SK-N-SH (cell line): Measurements from ENCODE around the gene GRM2. TPM values are rescaled to one million over a fixed set of nuclear protein-coding genes. Genes with fewer than 3 reads are reported as not detected.

ENCODE experiments used
- CTCF ChIA-PET: fragments of 300-600, 350-600 bp; formaldehyde crosslinking; extraction: SDS; loops from one replicate; lab custom pipeline; 2021; lab: Yijun Ruan, JAX
- POLR2A ChIA-PET: fragments of 350-600 bp; sonication (Branson Sonifier 250); formaldehyde crosslinking; extraction: SDS; loops from one replicate; lab custom pipeline; 2020; ENCODE audit warnings: antibody characterized with exemption, inconsistent platforms; lab: Yijun Ruan, JAX
- DNase-seq: peaks from one replicate; pipeline ENCODE4 v3.0.0; 2012
- H2AFZ ChIP-seq: fragments of 200-600 bp; sonication (generic); 2 replicates; pipeline ENCODE4 v1.8.1; 2016; ENCODE audit warnings: antibody characterized with exemption, mild to moderate bottlenecking, low read depth
- H3F3A ChIP-seq: fragments of 200-600 bp; sonication (generic); replicated peaks from 2 replicates; pipeline ENCODE3; 2016; ENCODE audit warnings: antibody characterized with exemption, mild to moderate bottlenecking; ENCODE audit not compliant: insufficient read depth
- H3K27ac ChIP-seq, 2 experiments: fragments of 200-500 bp in 1 of 2; fragments of 200-600 bp in 1 of 2; sonication (Bioruptor generic) in 1 of 2; sonication (generic), shearing (Covaris generic) in 1 of 2; 2 replicates each; pipeline versions ENCODE4 v1.5.1 to v1.6.1; 2014 to 2016; ENCODE audit warnings: low read depth in 2 of 2, inconsistent platforms in 1 of 2, low read length in 1 of 2, mild to moderate bottlenecking in 1 of 2, mixed read lengths in 1 of 2
- H3K27me3 ChIP-seq: fragments of 200-600 bp; sonication (generic), shearing (Covaris generic); 2 replicates; pipeline ENCODE4 v1.6.1; 2016; ENCODE audit warnings: mixed run types; ENCODE audit not compliant: insufficient read depth
- H3K36me3 ChIP-seq, 2 experiments: fragments of 200-500 bp in 1 of 2; fragments of 200-600 bp in 1 of 2; sonication (Bioruptor generic) in 1 of 2; sonication (generic) in 1 of 2; replicated peaks in 1 of 2; 2 replicates each; pipeline versions ENCODE3 to v1.5.1; 2014 to 2016; ENCODE audit warnings: low read length in 1 of 2, mild to moderate bottlenecking in 1 of 2; ENCODE audit not compliant: insufficient read depth in 2 of 2, control insufficient read depth in 1 of 2
- H3K4me1 ChIP-seq, 2 experiments: fragments of 200-500 bp in 1 of 2; fragments of 200-600 bp in 1 of 2; sonication (Bioruptor generic) in 1 of 2; sonication (generic), shearing (Covaris generic) in 1 of 2; 2 replicates each; pipeline versions ENCODE4 v1.5.1 to v1.6.1; 2014 to 2016; ENCODE audit warnings: low read depth in 1 of 2, low read length in 1 of 2, mixed run types in 1 of 2; ENCODE audit not compliant: insufficient read depth in 2 of 2, control insufficient read depth in 1 of 2
- H3K4me2 ChIP-seq: fragments of 200-600 bp; sonication (generic), shearing (Covaris generic); 2 replicates; pipeline ENCODE4 v1.6.1; 2017; ENCODE audit warnings: mixed run types
- H3K4me3 ChIP-seq, 2 experiments: fragments of 200-500 bp in 1 of 2; fragments of 200-600 bp in 1 of 2; sonication (Bioruptor generic) in 1 of 2; sonication (generic), shearing (Covaris generic) in 1 of 2; 2 replicates each; pipeline versions ENCODE4 v1.5.1 to v1.8.1; 2014 to 2016; ENCODE audit warnings: low read depth in 2 of 2, inconsistent platforms in 1 of 2, low read length in 1 of 2, mild to moderate bottlenecking in 1 of 2, mixed read lengths in 1 of 2, moderate library complexity in 1 of 2
- H3K79me2 ChIP-seq: fragments of 200-600 bp; sonication (generic); 2 replicates; pipeline ENCODE4 v1.8.1; 2017; ENCODE audit warnings: mild to moderate bottlenecking; ENCODE audit not compliant: insufficient read depth
- H3K9ac ChIP-seq: fragments of 200-600 bp; sonication (generic); 2 replicates; pipeline ENCODE4 v1.6.1; 2017; ENCODE audit warnings: mixed run types
- H3K9me2 ChIP-seq: fragments of 200-600 bp; sonication (generic); 2 replicates; pipeline ENCODE4 v1.6.1; 2017; ENCODE audit warnings: mixed run types
- H3K9me3 ChIP-seq: fragments of 200-600 bp; sonication (generic); 2 replicates; pipeline ENCODE4 v1.6.1; 2017; ENCODE audit warnings: mixed run types, mild to moderate bottlenecking, moderate library complexity
- H4K20me1 ChIP-seq: fragments of 200-600 bp; sonication (generic); 2 replicates; pipeline ENCODE4 v1.6.1; 2017; ENCODE audit warnings: mild to moderate bottlenecking, mixed run types; ENCODE audit not compliant: insufficient read depth
- CHD2 ChIP-seq: fragments of 150-350 bp; IDR thresholded peaks from 2 replicates; pipeline ENCODE4 v1.6.1; 2018; ENCODE audit warnings: low read length; ENCODE audit not compliant: partially characterized antibody
- CTCF ChIP-seq: fragments of 200-600 bp; sonication (generic); IDR thresholded peaks from 2 replicates; pipeline ENCODE4 v1.6.1; 2017; ENCODE audit warnings: antibody characterized with exemption, mild to moderate bottlenecking, moderate library complexity
- ELF1 ChIP-seq: IDR thresholded peaks from 2 replicates; pipeline ENCODE4 v1.4.0; 2012
- EP300 ChIP-seq, 2 experiments: IDR thresholded peaks; 2 replicates each; pipeline versions ENCODE4 v1.4.0 to v1.6.1; 2012; ENCODE audit warnings: borderline replicate concordance in 1 of 2, low read depth in 1 of 2, low read length in 1 of 2
- FOXJ3 ChIP-seq: sonication (generic); formaldehyde crosslinking; IDR thresholded peaks from 2 replicates; pipeline ENCODE4 v1.5.1; 2020; ENCODE audit warnings: mild to moderate bottlenecking, missing genetic modification reagents
- FOXM1 ChIP-seq: IDR thresholded peaks from 2 replicates; pipeline ENCODE4 v1.4.0; 2012; ENCODE audit warnings: low read depth, mild to moderate bottlenecking
- GATA2 ChIP-seq: sonication (generic); formaldehyde crosslinking; IDR thresholded peaks from 2 replicates; pipeline ENCODE4 v1.5.0; 2020; ENCODE audit warnings: mild to moderate bottlenecking, missing genetic modification reagents
- JUND ChIP-seq: IDR thresholded peaks from 2 replicates; pipeline ENCODE4 v1.4.0; 2012
- MEF2A ChIP-seq: IDR thresholded peaks from 2 replicates; pipeline ENCODE4 v1.4.0; 2012; ENCODE audit warnings: low read depth, borderline replicate concordance
- NFIC ChIP-seq: IDR thresholded peaks from 2 replicates; pipeline ENCODE4 v1.4.0; 2012; ENCODE audit warnings: borderline replicate concordance
- POLR2AphosphoS5 ChIP-seq: IDR thresholded peaks from 2 replicates; pipeline ENCODE4 v1.6.1; 2012; ENCODE audit warnings: low read depth, low read length
- RAD21 ChIP-seq: IDR thresholded peaks from 2 replicates; pipeline ENCODE4 v1.6.1; 2012; ENCODE audit warnings: mild to moderate bottlenecking, low read length
- RCOR1 ChIP-seq: fragments of 150-350 bp; IDR thresholded peaks from 2 replicates; pipeline ENCODE4 v1.6.1; 2017; ENCODE audit warnings: antibody characterized with exemption, low read length
- REST ChIP-seq: IDR thresholded peaks from 2 replicates; pipeline ENCODE4 v1.6.1; 2012; ENCODE audit warnings: mild to moderate bottlenecking, low read depth, low read length, moderate library complexity
- RXRA ChIP-seq: IDR thresholded peaks from 2 replicates; pipeline ENCODE4 v1.4.0; 2012; ENCODE audit warnings: low read depth, mild to moderate bottlenecking, borderline replicate concordance
- SIN3A ChIP-seq: IDR thresholded peaks from 2 replicates; pipeline ENCODE4 v1.6.1; 2012; ENCODE audit warnings: low read depth, mild to moderate bottlenecking, low read length, moderate library complexity, borderline replicate concordance
- SMC3 ChIP-seq: IDR thresholded peaks from 2 replicates; pipeline ENCODE4 v1.6.1; 2012; ENCODE audit warnings: low read depth, low read length, improper control_type of control experiment
- TAF1 ChIP-seq: IDR thresholded peaks from 2 replicates; pipeline ENCODE4 v1.6.1; 2012; ENCODE audit warnings: low read depth, mild to moderate bottlenecking, low read length, moderate library complexity, borderline replicate concordance
- TCF12 ChIP-seq: IDR thresholded peaks from 2 replicates; pipeline ENCODE4 v1.4.0; 2012
- TEAD4 ChIP-seq: IDR thresholded peaks from 2 replicates; pipeline ENCODE4 v1.4.0; 2012; ENCODE audit warnings: mild to moderate bottlenecking, borderline replicate concordance; ENCODE audit not compliant: insufficient read depth
- WGBS: methylation state at CpG from one replicate; pipeline ENCODE4 v1.1.6; 2017; ENCODE audit warnings: low lambda C conversion rate; 5-methylcytosine and 5-hydroxymethylcytosine counted together
- polyA plus RNA-seq, 3 experiments: library from polyadenylated mRNA; depleted of rRNA; stranded (reverse); fragments of >200 nt; gene quantifications; 2 replicates each; pipeline ENCODE4 v1.2.3, GENCODE V29; 2012

Gene GRM2
- polyA plus RNA-seq, 1 of the 3 experiments (the other 2 are of a cell fraction): 0.15 TPM

DNA sequence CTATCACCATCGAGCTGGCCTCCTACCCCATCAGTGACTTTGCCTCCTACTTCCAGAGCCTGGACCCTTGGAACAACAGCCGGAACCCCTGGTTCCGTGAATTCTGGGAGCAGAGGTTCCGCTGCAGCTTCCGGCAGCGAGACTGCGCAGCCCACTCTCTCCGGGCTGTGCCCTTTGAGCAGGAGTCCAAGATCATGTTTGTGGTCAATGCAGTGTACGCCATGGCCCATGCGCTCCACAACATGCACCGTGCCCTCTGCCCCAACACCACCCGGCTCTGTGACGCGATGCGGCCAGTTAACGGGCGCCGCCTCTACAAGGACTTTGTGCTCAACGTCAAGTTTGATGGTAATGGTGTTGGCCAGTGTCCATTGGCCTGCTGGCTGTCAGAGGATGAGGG lies 6.1 kb downstream of the GRM2 start:
- Histone ChIP-seq H3K9me3 (no peaks in the 10 kb centered on the region), H3K79me2 (no peaks in the 10 kb centered on the region), H3K4me1 (no peaks in the 10 kb centered on the region), H3K4me3 (no peak overlapping the region), H2AFZ (no peak overlapping the region), H3K9me2 (no peaks in the 10 kb centered on the region), H3F3A (no peaks in the 10 kb centered on the region), H3K27ac (no peak overlapping the region), H3K9ac (no peak overlapping the region), H3K4me2 (no peak overlapping the region), H3K27me3 (no peaks in the 10 kb centered on the region), H3K36me3 (no peaks in the 10 kb centered on the region), H4K20me1 (0 out of 2 replicates have a peak, but pooled peaks cover under 1% of the 10 kb centered on the region)
- WGBS: 76% methylated on average over 13 of the region's 19 CpGs
- TF ChIP-seq TAF1 (no peak), NFIC (no peak), POLR2AphosphoS5 (no peak), ELF1 (no peak), CTCF (no peak), TEAD4 (no peak), REST (no peak), RAD21 (no peak), TCF12 (no peak), CHD2 (no peak), MEF2A (no peak), FOXJ3 (CRISPR knock-in tag) (no peak)
- POLR2A ChIA-PET: no interaction called here
- CTCF ChIA-PET: interaction anchor here (1.3 to 1.4 kb wide), 2 partner anchors 18 to 44 kb away, joined by 3 to 4 read pairs; no protein-coding TSS in a partner anchor
- DNase-seq: no peak

DNA sequence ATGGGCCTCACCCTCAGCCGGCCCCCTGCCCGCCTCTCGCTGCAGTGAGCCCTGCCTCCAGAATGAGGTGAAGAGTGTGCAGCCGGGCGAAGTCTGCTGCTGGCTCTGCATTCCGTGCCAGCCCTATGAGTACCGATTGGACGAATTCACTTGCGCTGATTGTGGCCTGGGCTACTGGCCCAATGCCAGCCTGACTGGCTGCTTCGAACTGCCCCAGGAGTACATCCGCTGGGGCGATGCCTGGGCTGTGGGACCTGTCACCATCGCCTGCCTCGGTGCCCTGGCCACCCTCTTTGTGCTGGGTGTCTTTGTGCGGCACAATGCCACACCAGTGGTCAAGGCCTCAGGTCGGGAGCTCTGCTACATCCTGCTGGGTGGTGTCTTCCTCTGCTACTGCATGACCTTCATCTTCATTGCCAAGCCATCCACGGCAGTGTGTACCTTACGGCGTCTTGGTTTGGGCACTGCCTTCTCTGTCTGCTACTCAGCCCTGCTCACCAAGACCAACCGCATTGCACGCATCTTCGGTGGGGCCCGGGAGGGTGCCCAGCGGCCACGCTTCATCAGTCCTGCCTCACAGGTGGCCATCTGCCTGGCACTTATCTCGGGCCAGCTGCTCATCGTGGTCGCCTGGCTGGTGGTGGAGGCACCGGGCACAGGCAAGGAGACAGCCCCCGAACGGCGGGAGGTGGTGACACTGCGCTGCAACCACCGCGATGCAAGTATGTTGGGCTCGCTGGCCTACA lies 8.5 kb downstream of the GRM2 start:
- Histone ChIP-seq H3K27ac (no peak overlapping the region), H3K9me2 (no peaks in the 10 kb centered on the region), H3K4me2 (no peak overlapping the region), H3K4me3 (no peak overlapping the region), H3K9ac (no peak overlapping the region), H3F3A (no peaks in the 10 kb centered on the region), H3K27me3 (no peaks in the 10 kb centered on the region), H3K36me3 (no peaks in the 10 kb centered on the region), H4K20me1 (no peaks in the 10 kb centered on the region), H3K79me2 (no peaks in the 10 kb centered on the region), H3K9me3 (no peaks in the 10 kb centered on the region), H2AFZ (no peak overlapping the region), H3K4me1 (peaks cover 0 to 2% of the 10 kb centered on the region in 2 experiments; a peak in 1 of 4 replicates)
- 85% methylated on average over 9 of the region's 36 CpGs for WGBS
- TF ChIP-seq GATA2 (CRISPR knock-in tag): no peak
- TF ChIP-seq FOXJ3 (CRISPR knock-in tag): no peak
- TF ChIP-seq RCOR1: no peak
- no peak for TF ChIP-seq ELF1
- TF ChIP-seq JUND: no peak
- no peak for TF ChIP-seq CTCF
- no peak for TF ChIP-seq SIN3A
- no peak for TF ChIP-seq FOXM1
- no peak for TF ChIP-seq RXRA
- no peak for TF ChIP-seq TAF1
- TF ChIP-seq EP300 (IDR thresholded peaks at IDR 0.05; ENCODE audit: borderline replicate concordance in 1 of 2, low read depth in 1 of 2, low read length in 1 of 2): no peak
- TF ChIP-seq SMC3: no peak
- CTCF ChIA-PET: interaction anchor here (0.7 to 6.0 kb wide), 2 partner anchors 84 to 205 kb away, joined by 3 to 138 read pairs; no protein-coding TSS in a partner anchor
- DNase-seq: peak; percentile 14
- POLR2A ChIA-PET: no interaction called here
